SK-N-SH (cell line): Measurements from ENCODE around the gene SRSF3.
"Not testable (repeated sequence)": the region's sequence is repeated elsewhere in the genome, so short reads cannot be mapped to it uniquely, and the experiment has no call there.

Experiments
- CHD2 ChIP-seq: fragments of 150-350 bp; IDR thresholded peaks from 2 replicates; pipeline ENCODE4 v1.6.1; 2018; ENCODE audit warnings: low read length; ENCODE audit not compliant: partially characterized antibody
- EZH2phosphoT487 ChIP-seq: fragments of 200-600 bp; sonication (generic); IDR thresholded peaks from 2 replicates; pipeline ENCODE4 v1.6.1; 2017; ENCODE audit warnings: low read depth, mixed run types, mild to moderate bottlenecking, antibody characterized with exemption, moderate library complexity, borderline replicate concordance
- JUND ChIP-seq: IDR thresholded peaks from 2 replicates; pipeline ENCODE4 v1.4.0; 2012
- MXI1 ChIP-seq: IDR thresholded peaks from 2 replicates; pipeline ENCODE4 v1.6.1; 2012; ENCODE audit warnings: mild to moderate bottlenecking, low read depth, low read length, improper control_type of control experiment
- NFIC ChIP-seq: IDR thresholded peaks from 2 replicates; pipeline ENCODE4 v1.4.0; 2012; ENCODE audit warnings: borderline replicate concordance
- NRF1 ChIP-seq: IDR thresholded peaks from 2 replicates; pipeline ENCODE4 v1.6.1; 2012; ENCODE audit warnings: low read depth, mild to moderate bottlenecking, low read length
- TEAD4 ChIP-seq: IDR thresholded peaks from 2 replicates; pipeline ENCODE4 v1.4.0; 2012; ENCODE audit warnings: mild to moderate bottlenecking, borderline replicate concordance; ENCODE audit not compliant: insufficient read depth
- TF ChIP-seq, protein P1 (sequence below): IDR thresholded peaks from 2 replicates; pipeline ENCODE4 v1.4.0; 2012; ENCODE audit warnings: low read depth
- TF ChIP-seq, protein P2 (sequence below): fragments of 150-350 bp; IDR thresholded peaks from 2 replicates; pipeline ENCODE4 v1.6.1; 2016; ENCODE audit warnings: mild to moderate bottlenecking, low read depth, low read length
- TF ChIP-seq, protein P3 (sequence below): fragments of 200-600 bp; sonication (generic); IDR thresholded peaks from 2 replicates; pipeline ENCODE4 v1.6.1; 2017; ENCODE audit warnings: antibody characterized with exemption, mild to moderate bottlenecking, moderate library complexity
- TF ChIP-seq, protein P4 (sequence below): fragments of 150-350 bp; IDR thresholded peaks from 2 replicates; pipeline ENCODE4 v1.6.1; 2017; ENCODE audit warnings: antibody characterized with exemption, low read length, low read depth, borderline replicate concordance

DNA sequence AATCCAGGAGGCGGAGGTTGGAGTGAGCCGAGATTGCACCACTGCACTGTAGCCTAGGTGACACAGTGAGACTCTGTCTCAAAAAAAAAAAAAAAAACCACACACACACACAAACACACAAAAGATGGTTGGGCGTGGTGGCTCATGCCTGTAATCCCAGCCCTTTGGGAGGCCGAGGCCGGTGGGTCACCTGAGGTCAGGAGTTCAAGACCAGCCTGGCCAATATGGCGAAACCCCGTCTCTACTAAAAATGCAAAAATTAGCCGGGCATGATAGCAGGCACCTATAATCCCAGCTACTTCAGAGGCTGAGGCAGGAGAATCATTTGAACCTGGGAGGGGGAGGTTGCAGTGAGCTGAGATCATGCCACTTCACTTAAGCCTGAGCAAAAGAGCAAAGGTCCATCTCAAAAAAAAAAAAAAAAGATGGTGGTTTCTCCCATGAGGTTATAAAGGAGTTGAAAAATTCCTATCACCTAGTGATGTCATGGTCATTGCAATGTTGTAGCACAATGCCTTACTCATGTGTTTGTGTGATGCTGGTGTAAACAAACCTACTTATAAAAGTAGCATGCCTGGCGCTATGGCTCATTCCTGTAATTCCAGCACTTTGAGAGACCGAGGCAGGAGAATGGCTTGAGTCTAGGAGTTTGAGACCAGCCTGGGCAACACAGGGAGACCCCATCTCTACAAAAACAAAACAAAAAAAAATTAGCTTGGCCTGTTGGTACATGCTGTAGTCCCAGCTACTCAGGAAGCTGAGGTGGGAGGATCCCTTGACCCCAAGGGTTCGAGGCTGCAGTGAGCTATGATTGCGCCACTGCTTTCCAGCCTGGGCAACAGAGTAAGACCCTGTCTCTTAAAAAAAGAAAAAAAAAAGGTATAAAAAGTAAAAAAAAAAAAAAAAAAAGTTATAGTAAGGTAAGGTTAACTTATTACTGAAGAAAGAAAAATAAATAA is 21.5 kb upstream of the SRSF3 start:
- not testable (repeated sequence) for TF ChIP-seq MXI1, TEAD4, NRF1, EZH2phosphoT487, NFIC, JUND, CHD2
- TF ChIP-seq, protein P1, sequence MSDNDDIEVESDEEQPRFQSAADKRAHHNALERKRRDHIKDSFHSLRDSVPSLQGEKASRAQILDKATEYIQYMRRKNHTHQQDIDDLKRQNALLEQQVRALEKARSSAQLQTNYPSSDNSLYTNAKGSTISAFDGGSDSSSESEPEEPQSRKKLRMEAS: not testable (repeated sequence)
- TF ChIP-seq, protein P2, sequence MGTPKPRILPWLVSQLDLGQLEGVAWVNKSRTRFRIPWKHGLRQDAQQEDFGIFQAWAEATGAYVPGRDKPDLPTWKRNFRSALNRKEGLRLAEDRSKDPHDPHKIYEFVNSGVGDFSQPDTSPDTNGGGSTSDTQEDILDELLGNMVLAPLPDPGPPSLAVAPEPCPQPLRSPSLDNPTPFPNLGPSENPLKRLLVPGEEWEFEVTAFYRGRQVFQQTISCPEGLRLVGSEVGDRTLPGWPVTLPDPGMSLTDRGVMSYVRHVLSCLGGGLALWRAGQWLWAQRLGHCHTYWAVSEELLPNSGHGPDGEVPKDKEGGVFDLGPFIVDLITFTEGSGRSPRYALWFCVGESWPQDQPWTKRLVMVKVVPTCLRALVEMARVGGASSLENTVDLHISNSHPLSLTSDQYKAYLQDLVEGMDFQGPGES: not testable (repeated sequence)
- TF ChIP-seq, protein P3, sequence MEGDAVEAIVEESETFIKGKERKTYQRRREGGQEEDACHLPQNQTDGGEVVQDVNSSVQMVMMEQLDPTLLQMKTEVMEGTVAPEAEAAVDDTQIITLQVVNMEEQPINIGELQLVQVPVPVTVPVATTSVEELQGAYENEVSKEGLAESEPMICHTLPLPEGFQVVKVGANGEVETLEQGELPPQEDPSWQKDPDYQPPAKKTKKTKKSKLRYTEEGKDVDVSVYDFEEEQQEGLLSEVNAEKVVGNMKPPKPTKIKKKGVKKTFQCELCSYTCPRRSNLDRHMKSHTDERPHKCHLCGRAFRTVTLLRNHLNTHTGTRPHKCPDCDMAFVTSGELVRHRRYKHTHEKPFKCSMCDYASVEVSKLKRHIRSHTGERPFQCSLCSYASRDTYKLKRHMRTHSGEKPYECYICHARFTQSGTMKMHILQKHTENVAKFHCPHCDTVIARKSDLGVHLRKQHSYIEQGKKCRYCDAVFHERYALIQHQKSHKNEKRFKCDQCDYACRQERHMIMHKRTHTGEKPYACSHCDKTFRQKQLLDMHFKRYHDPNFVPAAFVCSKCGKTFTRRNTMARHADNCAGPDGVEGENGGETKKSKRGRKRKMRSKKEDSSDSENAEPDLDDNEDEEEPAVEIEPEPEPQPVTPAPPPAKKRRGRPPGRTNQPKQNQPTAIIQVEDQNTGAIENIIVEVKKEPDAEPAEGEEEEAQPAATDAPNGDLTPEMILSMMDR: not testable (repeated sequence)
- TF ChIP-seq, protein P4, sequence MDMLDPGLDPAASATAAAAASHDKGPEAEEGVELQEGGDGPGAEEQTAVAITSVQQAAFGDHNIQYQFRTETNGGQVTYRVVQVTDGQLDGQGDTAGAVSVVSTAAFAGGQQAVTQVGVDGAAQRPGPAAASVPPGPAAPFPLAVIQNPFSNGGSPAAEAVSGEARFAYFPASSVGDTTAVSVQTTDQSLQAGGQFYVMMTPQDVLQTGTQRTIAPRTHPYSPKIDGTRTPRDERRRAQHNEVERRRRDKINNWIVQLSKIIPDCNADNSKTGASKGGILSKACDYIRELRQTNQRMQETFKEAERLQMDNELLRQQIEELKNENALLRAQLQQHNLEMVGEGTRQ: not testable (repeated sequence)
